Activated CD8-positive, alpha-beta T cell treated with anti-CD3 and anti-CD28 coated beads, Interleukin-2, amount 10 ng/mL, durations not matched to agents 7 days and 5 days (primary cell): Measurements from ENCODE around the gene TBC1D22A. TPM values are rescaled to one million over a fixed set of nuclear protein-coding genes. Genes with fewer than 3 reads are reported as not detected.
A peak's percentile ranks its signal among the peaks of the same experiment; 100 is the strongest.
"Not testable (repeated sequence)": the region's sequence is repeated elsewhere in the genome, so short reads cannot be mapped to it uniquely, and the experiment has no call there.

ENCODE experiments used
- ATAC-seq: fragments of 150-1000 bp; cut with Tn5 transposase; one replicate; pipeline ENCODE4 v1.10.0; 2021; ENCODE audit warnings: moderate library complexity
- CTCF ChIA-PET: fragments of 350-600 bp; sonication (Branson Sonifier 250); formaldehyde crosslinking; loops from one replicate; lab custom pipeline; 2021; ENCODE audit warnings: antibody characterized with exemption; lab: Charles Lee
- POLR2A ChIA-PET: fragments of 350-600 bp; sonication (Branson Sonifier 250); formaldehyde crosslinking; loops from one replicate; lab custom pipeline; 2021; ENCODE audit warnings: antibody characterized with exemption; lab: Charles Lee
- DNase-seq: peaks from one replicate; pipeline ENCODE4 v3.0.0-alpha.2; 2020
- H3K27ac Mint-ChIP-seq: one replicate; pipeline ENCODE4 v1.8.0; 2021; ENCODE audit warnings: mild to moderate bottlenecking, mixed read lengths
- H3K27me3 Mint-ChIP-seq: one replicate; pipeline ENCODE4 v1.8.0; 2021; ENCODE audit warnings: low read depth, mixed read lengths
- H3K36me3 Mint-ChIP-seq: one replicate; pipeline ENCODE4 v1.8.0; 2021; ENCODE audit warnings: low read depth, mixed read lengths
- H3K4me1 Mint-ChIP-seq: one replicate; pipeline ENCODE4 v1.8.0; 2021; ENCODE audit warnings: low read depth, mixed read lengths
- H3K4me3 Mint-ChIP-seq: one replicate; pipeline ENCODE4 v1.8.0; 2021; ENCODE audit warnings: mild to moderate bottlenecking, mixed read lengths
- H3K9me3 Mint-ChIP-seq: one replicate; pipeline ENCODE4 v1.8.0; 2022; ENCODE audit warnings: mixed read lengths; ENCODE audit not compliant: insufficient read depth
- total RNA-seq, 2 experiments: library from RNA; stranded (reverse); gene quantifications; one replicate each; pipeline ENCODE4 v1.2.3, GENCODE V29; 2021

TBC1D22A gene
- total RNA-seq, 2 experiments from 2014 or later = 34.1 to 38.7 TPM

- H3K36me3 Mint-ChIP-seq = peaks cover 2% of the 10 kb centered on the region
- H3K27me3 Mint-ChIP-seq = no peaks in the 10 kb centered on the region
- CTCF ChIA-PET = no interaction called here
- ATAC-seq (no peak), DNase-seq (no peak)
- H3K27ac Mint-ChIP-seq = no peak overlapping the region
- POLR2A ChIA-PET = no interaction called here
- H3K4me1 Mint-ChIP-seq = no peaks in the 10 kb centered on the region
- no peaks in the 10 kb centered on the region for H3K9me3 Mint-ChIP-seq
- no peak overlapping the region for H3K4me3 Mint-ChIP-seq
Measured at GRCh38 chr22:47167056-47167455, 404.6 kb downstream of the TBC1D22A start.

GRCh38 chr22:47167921-47168320 lies 405.5 kb downstream of the TBC1D22A start:
- DNase-seq, H3K4me3 Mint-ChIP-seq, H3K9me3 Mint-ChIP-seq, ATAC-seq, H3K36me3 Mint-ChIP-seq, CTCF ChIA-PET, H3K4me1 Mint-ChIP-seq, H3K27me3 Mint-ChIP-seq, POLR2A ChIA-PET: not testable (repeated sequence)
- peak overlapping the region; percentile 19 for H3K27ac Mint-ChIP-seq

GRCh38 chr22:47168441-47168840 lies 406.0 kb downstream of the TBC1D22A start:
- H3K27ac Mint-ChIP-seq = no peak overlapping the region
- H3K4me1 Mint-ChIP-seq = no peaks in the 10 kb centered on the region
- ChIA-PET POLR2A (no interaction called here), CTCF (no interaction called here)
- DNase-seq (no peak), ATAC-seq (no peak)
- no peaks in the 10 kb centered on the region for H3K27me3 Mint-ChIP-seq
- no peak overlapping the region for H3K4me3 Mint-ChIP-seq
- no peaks in the 10 kb centered on the region for H3K9me3 Mint-ChIP-seq
- H3K36me3 Mint-ChIP-seq = peaks cover 2% of the 10 kb centered on the region

GRCh38 chr22:47168900-47169800 lies 406.7 kb downstream of the TBC1D22A start:
- ATAC-seq (no peak), DNase-seq (no peak)
- ChIA-PET POLR2A (no interaction called here), CTCF (no interaction called here)
- no peaks in the 10 kb centered on the region for H3K4me1 Mint-ChIP-seq
- no peaks in the 10 kb centered on the region for H3K27me3 Mint-ChIP-seq
- peaks cover 7% of the 10 kb centered on the region for H3K36me3 Mint-ChIP-seq
- no peaks in the 10 kb centered on the region for H3K9me3 Mint-ChIP-seq
- no peak overlapping the region for H3K27ac Mint-ChIP-seq
- H3K4me3 Mint-ChIP-seq = no peak overlapping the region

GRCh38 chr22:47169801-47170140 lies 407.3 kb downstream of the TBC1D22A start:
- no peak overlapping the region for H3K4me3 Mint-ChIP-seq
- ATAC-seq (no peak), DNase-seq (no peak)
- H3K9me3 Mint-ChIP-seq = no peaks in the 10 kb centered on the region
- CTCF ChIA-PET = no interaction called here
- POLR2A ChIA-PET = no interaction called here
- H3K27ac Mint-ChIP-seq = no peak overlapping the region
- H3K27me3 Mint-ChIP-seq = no peaks in the 10 kb centered on the region
- no peaks in the 10 kb centered on the region for H3K4me1 Mint-ChIP-seq
- H3K36me3 Mint-ChIP-seq = peaks cover 9% of the 10 kb centered on the region

GRCh38 chr22:47170511-47171440 lies 408.3 kb downstream of the TBC1D22A start:
- H3K27ac Mint-ChIP-seq, CTCF ChIA-PET, H3K27me3 Mint-ChIP-seq, DNase-seq, H3K4me3 Mint-ChIP-seq, POLR2A ChIA-PET, H3K9me3 Mint-ChIP-seq, ATAC-seq, H3K4me1 Mint-ChIP-seq: not testable (repeated sequence)
- peaks cover 17% of the 10 kb centered on the region for H3K36me3 Mint-ChIP-seq

GRCh38 chr22:47171441-47172221 lies 409.2 kb downstream of the TBC1D22A start:
- ATAC-seq (no peak), DNase-seq (no peak)
- Mint-ChIP-seq H3K4me1 (no peaks in the 10 kb centered on the region), H3K36me3 (peaks cover 17% of the 10 kb centered on the region), H3K27ac (no peak overlapping the region), H3K4me3 (no peak overlapping the region), H3K27me3 (no peaks in the 10 kb centered on the region), H3K9me3 (no peaks in the 10 kb centered on the region)
- CTCF ChIA-PET = no interaction called here
- POLR2A ChIA-PET = no interaction called here

GRCh38 chr22:47172771-47173534 lies 410.5 kb downstream of the TBC1D22A start:
- ChIA-PET POLR2A (no interaction called here), CTCF (no interaction called here)
- no peak overlapping the region for H3K27ac Mint-ChIP-seq
- no peaks in the 10 kb centered on the region for H3K4me1 Mint-ChIP-seq
- H3K4me3 Mint-ChIP-seq = no peak overlapping the region
- ATAC-seq (no peak), DNase-seq (no peak)
- no peaks in the 10 kb centered on the region for H3K27me3 Mint-ChIP-seq
- peaks cover 21% of the 10 kb centered on the region for H3K36me3 Mint-ChIP-seq
- H3K9me3 Mint-ChIP-seq = no peaks in the 10 kb centered on the region

- Mint-ChIP-seq H3K27ac (no peak overlapping the region), H3K27me3 (no peaks in the 10 kb centered on the region), H3K4me1 (no peaks in the 10 kb centered on the region), H3K9me3 (no peaks in the 10 kb centered on the region), H3K36me3 (peaks cover 21% of the 10 kb centered on the region), H3K4me3 (no peak overlapping the region)
- POLR2A ChIA-PET = no interaction called here
- ATAC-seq = no peak
- CTCF ChIA-PET = no interaction called here
- no peak for DNase-seq
Measured at GRCh38 chr22:47173535-47174021, 411.1 kb downstream of the TBC1D22A start.

- DNase-seq = no peak
- Mint-ChIP-seq H3K36me3 (peaks cover 21% of the 10 kb centered on the region), H3K4me3 (no peak overlapping the region), H3K27ac (no peak overlapping the region), H3K9me3 (no peaks in the 10 kb centered on the region), H3K27me3 (no peaks in the 10 kb centered on the region), H3K4me1 (no peaks in the 10 kb centered on the region)
- POLR2A ChIA-PET = no interaction called here
- ATAC-seq = no peak
- CTCF ChIA-PET = no interaction called here
Measured at GRCh38 chr22:47174096-47174495, 411.6 kb downstream of the TBC1D22A start.

- Mint-ChIP-seq H3K9me3 (no peaks in the 10 kb centered on the region), H3K4me1 (no peaks in the 10 kb centered on the region), H3K4me3 (no peak overlapping the region), H3K27ac (no peak overlapping the region), H3K36me3 (peaks cover 21% of the 10 kb centered on the region), H3K27me3 (no peaks in the 10 kb centered on the region)
- POLR2A ChIA-PET = no interaction called here
- CTCF ChIA-PET = no interaction called here
- DNase-seq (no peak), ATAC-seq (no peak)
Measured at GRCh38 chr22:47174671-47175112, 412.2 kb downstream of the TBC1D22A start.
